ENCODE results near the gene PDLIM1.
A peak's percentile ranks its signal among the peaks of the same experiment; 100 is the strongest.

The PDLIM1 gene

DNA sequence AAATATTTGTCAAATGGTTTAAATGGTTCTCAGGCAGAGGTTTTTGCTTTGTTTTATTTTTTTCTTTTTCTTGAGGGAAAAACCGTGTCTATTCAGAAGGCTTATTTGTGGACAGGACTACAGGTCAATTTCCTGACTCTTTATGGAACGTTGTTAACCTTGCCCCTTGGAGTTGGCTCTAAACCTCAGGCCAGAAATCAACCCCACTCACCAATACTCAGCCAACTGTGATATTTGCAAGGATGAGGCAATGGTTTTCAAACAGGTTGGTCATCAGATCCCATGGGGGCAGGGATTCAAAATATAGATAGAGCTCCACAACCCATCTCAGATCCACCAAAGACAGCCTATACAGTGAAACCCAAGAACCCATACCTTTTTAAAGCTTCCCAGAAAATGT lies 10.2 kb downstream of the PDLIM1 start:
- H3K27ac ChIP-seq, result no peak overlapping the region
- H3K4me3 ChIP-seq, result no peak overlapping the region
- TF ChIP-seq Cebpa-rat (IDR thresholded peaks at IDR 0.05), result no peak
- H3K36me3 ChIP-seq, result peaks cover 0 to 47% (median 25%) of the 10 kb centered on the region in 11 experiments; a peak in 12 of 22 replicates
- H3K4me2 ChIP-seq, result peak overlapping the region in 5 of 11 experiments; percentile 6 to 35 (median 24); a peak in 7 of 22 replicates
- peaks cover 0 to 66% (median 59%) of the 10 kb centered on the region in 10 experiments; a peak in 18 of 20 replicates for H3K4me1 ChIP-seq
- peaks cover 0 to 92% (median 54%) of the 10 kb centered on the region in 11 experiments; a peak in 15 of 22 replicates for H4K20me1 ChIP-seq
- no peak overlapping the region for H3K9ac ChIP-seq
- H3K9me3 ChIP-seq (replicated peaks in 1 of 11), result no peaks in the 10 kb centered on the region
- H3K27me3 ChIP-seq, result no peaks in the 10 kb centered on the region

GRCh38 chr10:95279042-95279820 lies 11.6 kb downstream of the PDLIM1 start:
- no peak overlapping the region for H3K27ac ChIP-seq
- peaks cover 0 to 4% (median 0%) of the 10 kb centered on the region in 11 experiments; a peak in 1 of 22 replicates for H3K9me3 ChIP-seq (replicated peaks in 1 of 11)
- no peak overlapping the region for H3K9ac ChIP-seq
- H3K27me3 ChIP-seq, result no peaks in the 10 kb centered on the region
- no peak for TF ChIP-seq Cebpa-rat (IDR thresholded peaks at IDR 0.05)
- peak overlapping the region in 6 of 11 experiments; percentile 5 to 41 (median 20); a peak in 6 of 22 replicates for H3K4me2 ChIP-seq
- H3K4me1 ChIP-seq, result peaks cover 0 to 55% (median 50%) of the 10 kb centered on the region in 10 experiments; a peak in 18 of 20 replicates
- H3K36me3 ChIP-seq, result peaks cover 0 to 50% (median 22%) of the 10 kb centered on the region in 11 experiments; a peak in 10 of 22 replicates
- H4K20me1 ChIP-seq, result peaks cover 0 to 89% (median 42%) of the 10 kb centered on the region in 11 experiments; a peak in 15 of 22 replicates
- no peak overlapping the region for H3K4me3 ChIP-seq

GRCh38 chr10:95278061-95278988 lies 12.5 kb downstream of the PDLIM1 start:
- Histone ChIP-seq H3K4me3 (no peak overlapping the region), H3K36me3 (peaks cover 0 to 57% (median 22%) of the 10 kb centered on the region in 11 experiments; a peak in 11 of 22 replicates), H3K4me2 (peak overlapping the region in 4 of 11 experiments; percentile 4 to 41 (median 26); a peak in 7 of 22 replicates), H3K27me3 (no peaks in the 10 kb centered on the region), H4K20me1 (peaks cover 0 to 91% (median 43%) of the 10 kb centered on the region in 11 experiments; a peak in 15 of 22 replicates), H3K9me3 (replicated peaks in 1 of 11) (peaks cover 0 to 4% (median 0%) of the 10 kb centered on the region in 11 experiments; a peak in 1 of 22 replicates), H3K4me1 (peaks cover 0 to 55% (median 50%) of the 10 kb centered on the region in 10 experiments; a peak in 18 of 20 replicates), H3K9ac (no peak overlapping the region), H3K27ac (0 out of 22 replicates have a peak overlapping the region, but pooled peaks of 1 of the 11 experiments have one; percentile 12)
- TF ChIP-seq Cebpa-rat (IDR thresholded peaks at IDR 0.05), result no peak

- no peak for TF ChIP-seq Cebpa-rat (IDR thresholded peaks at IDR 0.05)
- peak overlapping the region in 4 of 11 experiments; percentile 22 to 43 (median 30); a peak in 4 of 22 replicates for H3K4me2 ChIP-seq
- peaks cover 0 to 90% (median 48%) of the 10 kb centered on the region in 11 experiments; a peak in 15 of 22 replicates for H4K20me1 ChIP-seq
- H3K9ac ChIP-seq, result no peak overlapping the region
- H3K27me3 ChIP-seq, result no peaks in the 10 kb centered on the region
- H3K9me3 ChIP-seq (replicated peaks in 1 of 11), result peaks cover 0 to 4% (median 0%) of the 10 kb centered on the region in 11 experiments; a peak in 1 of 22 replicates
- peaks cover 0 to 55% (median 50%) of the 10 kb centered on the region in 10 experiments; a peak in 18 of 20 replicates for H3K4me1 ChIP-seq
- no peak overlapping the region for H3K4me3 ChIP-seq
- H3K36me3 ChIP-seq, result peaks cover 0 to 57% (median 25%) of the 10 kb centered on the region in 11 experiments; a peak in 12 of 22 replicates
- H3K27ac ChIP-seq, result 0 out of 22 replicates have a peak overlapping the region, but pooled peaks of 1 of the 11 experiments have one; percentile 12
Measured at GRCh38 chr10:95277614-95278013, 13.2 kb downstream of the PDLIM1 start.

DNA sequence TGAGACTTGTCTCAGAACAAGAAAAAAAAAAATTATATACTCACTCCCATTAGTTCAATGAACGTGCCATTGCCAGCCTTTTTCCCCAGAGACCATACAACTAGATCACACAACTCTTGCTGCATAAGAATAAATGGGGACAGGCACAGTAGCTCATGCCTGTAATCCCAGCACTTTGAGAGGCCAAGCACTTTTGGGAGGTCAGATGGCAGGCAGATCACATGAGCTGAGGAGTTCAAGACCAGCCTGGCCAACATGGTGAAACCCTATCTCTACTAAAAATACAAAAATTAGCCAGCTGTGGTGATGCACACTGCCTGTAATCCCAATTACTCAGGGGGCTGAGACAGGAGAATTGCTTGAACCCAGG lies 13.6 kb downstream of the PDLIM1 start:
- Histone ChIP-seq H4K20me1 (peaks cover 0 to 90% (median 45%) of the 10 kb centered on the region in 11 experiments; a peak in 15 of 22 replicates), H3K36me3 (peaks cover 0 to 58% (median 23%) of the 10 kb centered on the region in 11 experiments; a peak in 12 of 22 replicates), H3K9me3 (replicated peaks in 1 of 11) (peaks cover 0 to 4% (median 0%) of the 10 kb centered on the region in 11 experiments; a peak in 1 of 22 replicates), H3K27ac (no peak overlapping the region), H3K9ac (no peak overlapping the region), H3K4me3 (no peak overlapping the region), H3K27me3 (no peaks in the 10 kb centered on the region), H3K4me1 (peaks cover 0 to 55% (median 50%) of the 10 kb centered on the region in 10 experiments; a peak in 18 of 20 replicates), H3K4me2 (peak overlapping the region in 7 of 11 experiments; percentile 5 to 43 (median 29); a peak in 12 of 22 replicates)
- no peak for TF ChIP-seq Cebpa-rat (IDR thresholded peaks at IDR 0.05)

DNA sequence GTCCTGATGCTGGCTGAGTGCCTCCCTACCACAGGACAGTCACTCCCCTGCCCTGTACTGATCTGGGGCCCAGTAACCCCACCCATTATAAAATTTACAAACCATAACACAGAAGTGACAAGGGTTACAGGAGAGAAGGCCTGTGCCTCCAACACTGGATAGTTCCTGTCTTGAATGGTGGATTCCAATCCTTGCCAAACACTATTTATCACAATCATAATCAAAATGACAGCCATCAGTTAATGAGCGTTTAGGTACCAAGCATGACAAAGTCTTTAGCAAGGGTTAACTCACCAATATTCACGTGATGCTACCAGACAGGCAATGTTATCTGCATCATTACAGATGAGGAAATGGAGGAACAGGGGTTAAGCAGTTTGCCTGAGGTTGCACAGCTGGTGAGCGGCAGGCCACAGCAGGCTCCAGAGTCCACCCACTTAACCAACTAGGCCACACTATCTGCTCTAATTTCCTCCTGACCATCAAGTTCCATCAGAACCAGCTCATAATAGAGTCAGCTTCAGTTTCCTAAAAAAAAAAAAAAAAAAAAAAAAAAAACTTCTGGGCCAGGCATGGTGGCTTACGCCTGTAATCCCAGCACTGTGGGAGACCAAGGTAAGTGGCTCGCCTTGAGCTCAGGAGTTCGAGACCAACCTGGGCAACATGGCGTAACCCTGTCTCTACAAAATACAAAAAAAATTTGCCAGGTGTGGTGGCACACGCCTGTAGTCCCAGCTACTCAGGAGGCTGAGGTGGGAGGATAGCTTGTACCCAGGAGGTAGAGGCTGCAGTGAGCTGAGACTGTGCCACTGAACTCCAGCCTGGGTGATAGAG lies 14.2 kb downstream of the PDLIM1 start:
- H4K20me1 ChIP-seq, result peaks cover 0 to 90% (median 44%) of the 10 kb centered on the region in 11 experiments; a peak in 15 of 22 replicates
- H3K36me3 ChIP-seq, result peaks cover 0 to 63% (median 27%) of the 10 kb centered on the region in 11 experiments; a peak in 17 of 22 replicates
- no peak overlapping the region for H3K9ac ChIP-seq
- TF ChIP-seq Cebpa-rat (IDR thresholded peaks at IDR 0.05), result no peak
- H3K27ac ChIP-seq, result no peak overlapping the region; a peak in 1 of 22 replicates
- peaks cover 0 to 4% (median 0%) of the 10 kb centered on the region in 11 experiments; a peak in 1 of 22 replicates for H3K9me3 ChIP-seq (replicated peaks in 1 of 11)
- H3K4me1 ChIP-seq, result peaks cover 0 to 55% (median 49%) of the 10 kb centered on the region in 10 experiments; a peak in 18 of 20 replicates
- H3K4me2 ChIP-seq, result peak overlapping the region in 8 of 11 experiments; percentile 2 to 43 (median 26); a peak in 13 of 22 replicates
- H3K4me3 ChIP-seq, result no peak overlapping the region
- H3K27me3 ChIP-seq, result no peaks in the 10 kb centered on the region

- Histone ChIP-seq H3K4me1 (peaks cover 0 to 47% (median 43%) of the 10 kb centered on the region in 10 experiments; a peak in 18 of 20 replicates), H3K27ac (no peak overlapping the region; a peak in 1 of 22 replicates)
Measured at GRCh38 chr10:95275726-95276366, 15.0 kb downstream of the PDLIM1 start.

More at GRCh38 chr10:95275726-95276366, 15.0 kb downstream of the PDLIM1 start:
- Histone ChIP-seq H3K4me3 (no peak overlapping the region), H3K4me2 (peak overlapping the region in 4 of 11 experiments; percentile 2 to 43 (median 36); a peak in 3 of 22 replicates), H3K9me3 (replicated peaks in 1 of 11) (peaks cover 0 to 4% (median 0%) of the 10 kb centered on the region in 11 experiments; a peak in 1 of 22 replicates), H4K20me1 (peaks cover 0 to 86% (median 39%) of the 10 kb centered on the region in 11 experiments; a peak in 14 of 22 replicates), H3K27me3 (no peaks in the 10 kb centered on the region), H3K9ac (no peak overlapping the region), H3K36me3 (peaks cover 0 to 69% (median 34%) of the 10 kb centered on the region in 11 experiments; a peak in 20 of 22 replicates)
- TF ChIP-seq Cebpa-rat (IDR thresholded peaks at IDR 0.05), result no peak

All from BLaER1 treated with 17β-estradiol and CSF1 and Interleukin-3, amounts not matched to agents 10 nM and 100 nM (cell line).